Prostate gland (tissue), 2 donors: Measurements from ENCODE around the gene GIT2. TPM values are rescaled to one million over a fixed set of nuclear protein-coding genes. Genes with fewer than 3 reads are reported as not detected.

Experiments
- DNase-seq: peaks from one replicate; pipeline ENCODE4 v3.0.0-alpha.2; 2019; ENCODE audit warnings: low spot score
- H3K27ac ChIP-seq, 2 donors: fragments of 200-600 bp; sonication (generic); 2 replicates each; pipeline ENCODE4 v1.5.1; 2017 to 2019
- H3K27me3 ChIP-seq: fragments of 200-600 bp; sonication (generic); replicated peaks from 2 replicates; pipeline ENCODE4 v1.5.1; 2019; ENCODE audit not compliant: insufficient read depth
- H3K36me3 ChIP-seq, 2 donors: fragments of 200-600 bp; sonication (generic); 1 replicate in 1 of 2; 2 replicates in 1 of 2; pipeline versions ENCODE4 v1.5.1 to v1.8.1; 2017 to 2019
- H3K4me1 ChIP-seq: fragments of 200-600 bp; sonication (generic); replicated peaks from 2 replicates; pipeline ENCODE4 v1.5.1; 2019
- H3K4me3 ChIP-seq, 2 donors: fragments of 200-600 bp; sonication (generic); 2 replicates each; pipeline ENCODE4 v1.5.1; 2017 to 2019
- H3K9me3 ChIP-seq: fragments of 200-600 bp; sonication (generic); 2 replicates; pipeline ENCODE4 v1.5.1; 2017
- CTCF ChIP-seq, 4 experiments: fragments of 200-600 bp in 2 of 4; fragments of 450-650 bp in 2 of 4; sonication (generic) in 2 of 4; IDR thresholded peaks; 1 replicate in 3 of 4; 2 replicates in 1 of 4; pipeline ENCODE4 v1.5.1; 2016 to 2019; ENCODE audit warnings: antibody characterized with exemption in 4 of 4, mild to moderate bottlenecking in 2 of 4, moderate library complexity in 2 of 4
- POLR2A ChIP-seq: fragments of 450-650 bp; IDR thresholded peaks from one replicate; pipeline ENCODE4 v1.6.1; 2016; ENCODE audit warnings: antibody characterized with exemption, mild to moderate bottlenecking
- POLR2AphosphoS5 ChIP-seq: sonication (generic); formaldehyde crosslinking; IDR thresholded peaks from one replicate; pipeline ENCODE4 v1.6.1; 2017; ENCODE audit warnings: antibody characterized with exemption
- WGBS: methylation state at CpG from one replicate; pipeline ENCODE4 v1.1.5; 2018; 5-methylcytosine and 5-hydroxymethylcytosine counted together
- intact Hi-C: fragments of 100-400 bp; cut with DNase I; formaldehyde crosslinking; loops from one replicate; pipeline ENCODE4 v1.14.2; 2022
- total RNA-seq, 2 donors: library from RNA; depleted of rRNA; stranded (reverse); fragments of >200 nt; gene quantifications; one replicate each; pipeline ENCODE4 v1.1.0, GENCODE V29; 2016

GIT2 gene
- total RNA-seq, 2 donors from 2014 or later, result 20.9 to 43.3 TPM

GRCh38 chr12:109926488-109927210 lies 69.5 kb downstream of the GIT2 start:
- H3K9me3 ChIP-seq, result no peaks in the 10 kb centered on the region
- DNase-seq, result no peak
- H3K27me3 ChIP-seq, result no peaks in the 10 kb centered on the region
- H3K4me1 ChIP-seq, result no peaks in the 10 kb centered on the region
- TF ChIP-seq CTCF (IDR thresholded peaks at IDR 0.05) (no peak), POLR2A (no peak), POLR2AphosphoS5 (no peak)
- no peak overlapping the region for H3K27ac ChIP-seq
- 88% methylated on average over 8 of the region's 11 CpGs for WGBS
- no peak overlapping the region for H3K4me3 ChIP-seq
- H3K36me3 ChIP-seq, result no peaks in the 10 kb centered on the region
- intact Hi-C loops, result no loop called here

GRCh38 chr12:109926016-109926415 lies 70.2 kb downstream of the GIT2 start:
- WGBS, result 94% methylated on average over 7 of the region's 8 CpGs
- Histone ChIP-seq H3K27me3 (no peaks in the 10 kb centered on the region), H3K9me3 (no peaks in the 10 kb centered on the region), H3K4me3 (no peak overlapping the region), H3K27ac (no peak overlapping the region), H3K36me3 (no peaks in the 10 kb centered on the region), H3K4me1 (no peaks in the 10 kb centered on the region)
- TF ChIP-seq CTCF (IDR thresholded peaks at IDR 0.05) (no peak), POLR2AphosphoS5 (no peak), POLR2A (no peak)
- intact Hi-C loops, result no loop called here
- DNase-seq, result no peak

GRCh38 chr12:109925185-109925840 lies 70.9 kb downstream of the GIT2 start:
- DNase-seq, result no peak
- 64% methylated on average over 17 of the region's 20 CpGs for WGBS
- intact Hi-C loops, result no loop called here
- Histone ChIP-seq H3K27ac (no peak overlapping the region), H3K4me1 (no peaks in the 10 kb centered on the region), H3K4me3 (no peak overlapping the region), H3K9me3 (no peaks in the 10 kb centered on the region), H3K27me3 (no peaks in the 10 kb centered on the region), H3K36me3 (no peaks in the 10 kb centered on the region)
- no peak for TF ChIP-seq POLR2AphosphoS5

GRCh38 chr12:109923481-109924245 lies 72.5 kb downstream of the GIT2 start:
- intact Hi-C loops, result no loop called here
- Histone ChIP-seq H3K27ac (no peak overlapping the region), H3K36me3 (no peaks in the 10 kb centered on the region), H3K9me3 (no peaks in the 10 kb centered on the region), H3K4me1 (no peaks in the 10 kb centered on the region), H3K27me3 (no peaks in the 10 kb centered on the region), H3K4me3 (no peak overlapping the region)
- 80% methylated on average over 17 of the region's 17 CpGs for WGBS
- no peak for TF ChIP-seq CTCF (IDR thresholded peaks at IDR 0.05)
- TF ChIP-seq POLR2A, result no peak
- TF ChIP-seq POLR2AphosphoS5, result no peak
- no peak for DNase-seq

- no peaks in the 10 kb centered on the region for H3K27me3 ChIP-seq
- H3K27ac ChIP-seq, result no peak overlapping the region
- no peak for TF ChIP-seq POLR2A
- TF ChIP-seq CTCF (IDR thresholded peaks at IDR 0.05), result no peak
- intact Hi-C loops, result no loop called here
- H3K9me3 ChIP-seq, result no peaks in the 10 kb centered on the region
- no peak overlapping the region for H3K4me3 ChIP-seq
- no peaks in the 10 kb centered on the region for H3K4me1 ChIP-seq
- H3K36me3 ChIP-seq, result no peaks in the 10 kb centered on the region
- 84% methylated on average over 5 of the region's 5 CpGs for WGBS
- no peak for DNase-seq
These were observed 73.1 kb downstream of the GIT2 start for GRCh38 chr12:109923038-109923437.
